HK-2 (cell line): ENCODE results near the gene CALML3.

Source experiments
- DNase-seq: peaks from one replicate; pipeline ENCODE4 v3.0.0-alpha.2; 2018; ENCODE audit not compliant: unreplicated experiment

The CALML3 gene

GRCh38 chr10:5525561-5526341 is 990 bp downstream of the CALML3 start:
- DNase-seq, result no peak

GRCh38 chr10:5526691-5527331 is 2.0 kb downstream of the CALML3 start:
- DNase-seq, result no peak

- no peak for DNase-seq
Observed at GRCh38 chr10:5527332-5528200, 2.8 kb downstream of the CALML3 start.

GRCh38 chr10:5528989-5529701 is 4.4 kb downstream of the CALML3 start:
- DNase-seq, result no peak

- no peak for DNase-seq
Observed at GRCh38 chr10:5529702-5530411, 5.1 kb downstream of the CALML3 start.

- no peak for DNase-seq
Observed at GRCh38 chr10:5530412-5530806, 5.6 kb downstream of the CALML3 start.

GRCh38 chr10:5530846-5531557 is 6.2 kb downstream of the CALML3 start:
- no peak for DNase-seq

GRCh38 chr10:5531558-5532306 is 7.0 kb downstream of the CALML3 start:
- no peak for DNase-seq

GRCh38 chr10:5532307-5532605 is 7.5 kb downstream of the CALML3 start:
- no peak for DNase-seq

GRCh38 chr10:5532618-5533097 is 7.9 kb downstream of the CALML3 start:
- no peak for DNase-seq

GRCh38 chr10:5533098-5533731 is 8.5 kb downstream of the CALML3 start:
- no peak for DNase-seq

- DNase-seq, result no peak
Observed at GRCh38 chr10:5534051-5534821, 9.5 kb downstream of the CALML3 start.

- DNase-seq, result no peak
Observed at GRCh38 chr10:5534880-5535856, 10.4 kb downstream of the CALML3 start.

- DNase-seq, result no peak
Observed at GRCh38 chr10:5536486-5537081, 11.8 kb downstream of the CALML3 start.

GRCh38 chr10:5537684-5538083 is 12.9 kb downstream of the CALML3 start:
- no peak for DNase-seq

- no peak for DNase-seq
Observed at GRCh38 chr10:5538446-5538845, 13.7 kb downstream of the CALML3 start.
